NCI-H2227 treated with DMSO at 0.1 percent for 48 hours (cell line): Measurements from ENCODE around the gene GATA5.

Experiments
- DNase-seq: peaks from one replicate; lab custom pipeline; 2025; lab: John Stamatoyannopoulos, UW

Gene GATA5, protein sequence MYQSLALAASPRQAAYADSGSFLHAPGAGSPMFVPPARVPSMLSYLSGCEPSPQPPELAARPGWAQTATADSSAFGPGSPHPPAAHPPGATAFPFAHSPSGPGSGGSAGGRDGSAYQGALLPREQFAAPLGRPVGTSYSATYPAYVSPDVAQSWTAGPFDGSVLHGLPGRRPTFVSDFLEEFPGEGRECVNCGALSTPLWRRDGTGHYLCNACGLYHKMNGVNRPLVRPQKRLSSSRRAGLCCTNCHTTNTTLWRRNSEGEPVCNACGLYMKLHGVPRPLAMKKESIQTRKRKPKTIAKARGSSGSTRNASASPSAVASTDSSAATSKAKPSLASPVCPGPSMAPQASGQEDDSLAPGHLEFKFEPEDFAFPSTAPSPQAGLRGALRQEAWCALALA

DNA sequence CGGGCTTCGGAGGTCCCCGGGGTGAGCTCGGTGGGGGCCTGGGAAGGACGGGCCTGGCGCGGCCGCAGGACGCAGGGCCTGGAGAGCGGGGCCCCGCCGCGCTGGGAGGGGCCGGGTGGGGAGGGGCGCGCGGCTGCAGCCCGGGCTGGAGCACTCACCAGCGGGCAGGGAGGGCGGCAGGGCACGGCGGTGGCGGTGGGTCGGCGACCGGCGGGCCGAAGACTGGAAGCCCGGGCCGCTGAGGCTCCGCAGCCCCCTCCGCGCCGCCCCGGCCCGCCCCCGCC lies at the start of gene GATA5:
Gene GATA5, minus strand, starts transcription at position 224 of the 284 bp plus-strand sequence. CDS start 474 bp downstream, outside the sequence.
- no peak for DNase-seq

DNA sequence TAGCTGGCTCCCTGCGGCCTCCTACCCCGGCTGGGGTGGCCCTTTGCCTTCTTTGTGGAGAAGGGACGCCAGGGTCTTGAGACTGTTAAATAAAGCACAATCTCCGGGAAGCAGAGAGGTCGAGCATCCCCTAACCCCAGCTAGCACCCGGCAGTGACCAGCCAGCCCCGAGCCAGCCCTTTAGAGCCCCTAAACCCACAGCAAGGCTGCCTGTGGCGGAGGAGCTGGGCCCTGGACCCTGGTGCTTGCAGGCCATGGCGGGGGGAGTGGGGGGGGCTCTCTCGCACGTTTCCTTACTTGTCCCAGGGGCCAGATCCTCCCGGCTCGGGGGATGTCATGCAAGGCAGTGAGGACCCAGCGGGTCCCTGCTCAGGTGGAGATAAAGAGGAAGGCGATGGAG lies 49.2 kb upstream of the GATA5 start:
- DNase-seq: no peak

DNA sequence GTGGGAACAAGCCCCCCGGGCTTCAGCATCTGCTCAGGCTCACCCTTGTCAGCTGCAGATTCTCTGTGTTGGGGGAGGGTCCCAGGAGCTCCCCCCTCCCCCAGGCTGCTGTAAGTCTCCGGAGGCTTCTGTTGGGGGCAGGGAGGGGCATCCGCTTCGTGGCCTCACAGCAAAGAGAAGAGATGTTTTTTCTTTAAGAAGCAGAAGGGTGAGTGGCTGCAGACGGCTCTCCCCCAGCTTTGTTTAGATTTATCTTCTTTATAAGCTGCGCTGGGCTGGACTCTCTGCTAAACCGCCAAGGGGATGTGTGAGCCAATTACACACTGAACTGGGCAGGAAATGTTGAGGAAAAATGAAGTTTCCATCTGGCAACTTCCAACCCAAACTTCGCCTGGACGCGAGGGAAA lies 48.7 kb upstream of the GATA5 start:
- peak; percentile 10 for DNase-seq

DNA sequence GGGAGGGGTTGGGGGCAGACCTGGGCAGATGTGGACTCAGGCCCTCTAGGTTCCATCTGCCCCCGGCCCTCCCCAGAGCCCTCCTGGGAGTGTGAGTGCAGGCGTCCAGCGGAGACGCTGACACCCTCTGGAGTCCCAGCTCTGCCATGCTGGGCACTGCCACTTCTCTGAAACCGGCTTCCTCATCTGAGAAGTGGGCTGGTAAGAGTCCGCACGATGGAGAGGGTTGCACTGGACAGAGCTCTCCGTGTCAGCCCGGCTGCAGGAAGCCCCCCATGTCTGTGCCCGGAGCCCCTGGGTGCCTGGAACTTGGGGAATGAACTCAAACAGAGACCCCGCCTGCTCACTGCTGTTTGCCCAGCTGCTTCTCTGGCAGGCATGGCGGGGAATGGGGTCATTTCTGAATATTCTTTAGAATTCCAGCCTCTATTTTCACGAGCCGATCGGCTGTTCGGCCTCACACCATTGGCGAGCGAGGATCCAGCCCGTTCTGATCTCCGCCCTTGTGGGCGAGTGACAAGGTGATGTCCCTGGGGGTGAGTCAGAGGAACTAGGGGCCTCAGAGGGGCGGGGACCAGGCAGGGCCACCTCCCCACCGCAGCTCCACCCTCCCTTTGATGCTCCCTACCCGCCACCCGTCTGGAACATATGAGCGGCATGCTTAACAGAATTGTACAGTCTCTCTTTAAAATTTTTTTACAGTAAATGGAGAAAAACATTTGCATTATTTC lies 47.8 kb upstream of the GATA5 start:
- DNase-seq: no peak

DNA sequence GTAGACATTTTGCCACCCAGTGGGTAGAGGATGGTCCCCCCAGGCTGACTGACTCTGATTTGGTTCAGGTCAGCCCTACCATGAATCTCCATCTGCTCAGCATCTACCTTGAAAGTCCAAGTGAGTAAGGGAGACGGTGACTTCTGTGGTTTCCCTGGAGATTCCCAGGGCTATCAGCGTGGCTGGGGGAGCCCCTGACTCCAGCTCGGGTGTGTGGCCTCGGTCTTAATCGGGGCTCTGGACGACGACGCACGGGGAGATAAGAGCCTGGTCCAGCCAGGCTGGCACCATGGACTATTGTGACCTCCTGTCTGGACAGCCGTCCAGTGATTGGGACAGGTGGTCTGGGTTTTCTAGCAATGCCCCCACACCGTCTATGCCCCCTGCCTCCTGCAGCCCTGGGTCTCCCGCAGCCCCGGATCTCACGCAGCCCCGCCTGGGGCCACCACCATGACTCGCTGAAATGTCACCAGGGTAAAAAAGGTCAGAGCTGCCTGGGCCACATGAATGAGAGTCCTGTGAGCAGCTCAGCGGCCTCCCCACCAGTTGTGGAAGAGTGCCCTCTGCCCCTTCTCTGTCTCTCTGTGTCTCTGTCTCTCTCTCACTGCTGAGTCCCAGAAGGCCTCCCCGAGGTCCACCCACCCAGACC lies 47.1 kb upstream of the GATA5 start:
- no peak for DNase-seq

DNA sequence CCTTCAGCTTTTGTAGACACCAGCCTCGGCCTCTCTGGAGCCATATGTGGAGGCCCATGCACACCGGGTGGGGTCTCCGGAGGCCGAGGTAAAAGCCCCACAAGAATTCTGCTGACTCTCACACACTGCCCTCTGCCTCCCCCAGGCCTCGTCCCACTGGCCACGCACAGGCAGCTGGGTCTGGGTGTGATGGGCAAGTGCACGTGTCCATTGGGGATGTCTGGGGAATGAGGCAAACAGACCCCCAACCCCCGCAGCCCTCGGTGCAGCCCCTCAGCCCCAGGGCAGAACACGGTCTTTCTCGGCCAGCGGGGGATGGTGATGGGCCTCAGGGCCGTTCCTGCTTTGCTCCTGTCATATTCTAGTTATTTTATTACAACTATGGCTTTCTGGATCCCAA lies 44.0 kb upstream of the GATA5 start:
- DNase-seq: no peak

DNA sequence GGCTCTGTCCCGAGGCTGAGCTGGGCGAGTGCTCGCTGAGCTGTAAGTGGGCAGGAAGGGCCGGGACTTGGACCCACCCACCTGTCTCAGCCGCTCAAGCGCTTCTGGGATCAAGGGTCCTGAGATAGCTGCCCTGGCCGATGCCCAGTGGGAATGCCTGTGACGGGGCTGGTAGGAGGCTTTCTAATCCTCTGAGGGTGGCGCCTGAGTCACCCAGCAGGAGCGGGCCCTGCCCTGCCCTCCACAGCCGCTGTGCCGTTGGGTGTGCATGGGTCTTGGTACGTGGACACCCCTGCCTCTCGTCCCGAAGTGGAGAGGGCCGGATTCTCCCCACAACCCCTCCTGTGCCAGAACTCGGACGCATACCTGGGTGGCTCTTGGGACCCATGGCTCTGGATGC lies 43.1 kb upstream of the GATA5 start:
- no peak for DNase-seq

DNA sequence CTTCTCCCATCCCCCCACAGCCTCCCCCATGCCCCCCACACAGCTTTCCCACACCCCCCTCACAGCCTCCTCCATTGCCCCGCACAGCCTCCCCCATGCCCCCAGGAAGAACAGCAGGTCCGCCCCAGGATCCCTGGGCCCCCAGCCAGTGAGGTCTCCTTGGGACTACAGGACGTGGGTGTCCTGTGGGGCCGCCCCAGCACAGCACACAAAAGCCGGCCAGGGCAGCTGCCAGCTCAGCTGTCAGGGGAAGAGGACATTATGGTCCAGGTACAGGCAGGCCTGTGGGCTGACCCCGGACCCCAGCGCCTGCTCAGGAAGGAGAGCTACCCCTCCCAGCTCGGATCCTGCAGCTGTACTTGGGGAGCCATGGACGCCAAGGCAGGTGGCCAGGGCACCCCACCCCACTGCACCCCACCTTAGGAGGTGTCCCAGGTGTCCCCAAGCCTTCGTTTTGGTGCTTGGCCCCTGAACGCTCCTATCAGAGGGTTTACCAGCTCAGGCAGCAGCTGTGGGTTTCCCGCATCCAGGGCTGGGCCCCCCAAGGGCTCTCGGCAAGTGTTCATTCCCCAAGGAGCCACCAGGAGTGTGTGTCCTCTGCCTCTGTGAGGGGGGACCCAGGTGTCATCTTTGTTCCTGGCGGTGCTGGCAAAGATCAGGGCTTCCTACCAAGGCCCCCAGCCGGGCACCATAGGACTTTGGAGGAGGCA lies 42.3 kb upstream of the GATA5 start:
- DNase-seq: no peak

DNA sequence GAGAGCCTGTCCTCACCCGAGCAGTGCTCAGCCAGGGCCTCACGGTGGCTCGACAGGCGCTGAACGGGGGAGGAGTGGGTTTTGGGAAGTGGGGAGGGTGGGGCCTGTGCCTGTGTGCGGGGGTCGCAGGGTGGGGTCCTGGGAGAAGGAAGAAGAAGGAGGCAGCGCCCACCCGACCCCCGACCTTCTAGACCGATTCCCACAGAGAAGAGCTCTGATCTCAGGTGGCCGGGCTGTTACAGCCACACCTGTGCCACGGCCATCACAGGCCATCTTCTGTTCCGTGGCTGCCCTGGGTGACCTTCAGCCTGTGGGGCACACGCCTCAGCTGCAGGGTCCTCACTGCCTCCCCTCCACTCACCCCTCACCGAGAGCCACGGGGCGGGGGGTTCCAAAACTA lies 41.4 kb upstream of the GATA5 start:
- DNase-seq: no peak

DNA sequence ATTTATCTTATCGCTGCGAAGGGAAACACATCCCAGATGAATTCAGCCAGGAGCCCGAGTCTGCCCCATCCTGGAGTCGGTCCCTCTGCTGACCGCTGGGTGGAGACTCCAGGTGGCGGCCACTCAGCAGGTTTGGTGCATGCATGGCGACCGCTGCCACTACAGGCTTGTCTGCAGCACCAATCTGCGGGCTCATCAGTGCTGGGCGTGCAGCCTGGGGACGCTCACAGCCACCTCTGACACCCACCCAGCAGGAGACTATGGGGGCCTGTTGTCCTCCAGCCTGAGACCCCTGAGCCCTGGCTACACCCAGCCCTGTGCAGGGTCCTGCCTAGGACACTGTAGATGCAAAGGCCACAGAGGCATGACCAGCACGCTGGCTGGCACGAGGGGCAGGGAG lies 40.5 kb upstream of the GATA5 start:
- no peak for DNase-seq

DNA sequence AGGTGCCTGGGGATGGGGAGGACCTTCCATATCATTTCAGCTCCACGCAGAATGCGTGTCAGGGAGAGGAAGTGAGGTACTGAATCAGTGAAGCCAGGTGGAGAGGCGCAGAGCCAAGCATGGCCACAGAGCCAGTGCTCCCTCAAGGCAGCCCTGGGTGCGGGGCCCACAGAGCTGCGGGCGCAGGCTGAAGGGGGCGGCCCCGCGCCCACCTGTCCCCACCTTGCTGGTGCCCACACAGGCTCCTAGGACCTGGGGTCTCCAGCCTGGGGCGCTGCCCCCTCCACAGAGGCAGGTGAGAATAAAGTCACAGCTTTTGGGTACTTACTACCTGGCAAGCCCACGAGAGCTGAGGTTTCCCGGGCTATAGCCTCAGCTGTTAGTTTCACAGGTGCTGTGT lies 40.0 kb upstream of the GATA5 start:
- no peak for DNase-seq

DNA sequence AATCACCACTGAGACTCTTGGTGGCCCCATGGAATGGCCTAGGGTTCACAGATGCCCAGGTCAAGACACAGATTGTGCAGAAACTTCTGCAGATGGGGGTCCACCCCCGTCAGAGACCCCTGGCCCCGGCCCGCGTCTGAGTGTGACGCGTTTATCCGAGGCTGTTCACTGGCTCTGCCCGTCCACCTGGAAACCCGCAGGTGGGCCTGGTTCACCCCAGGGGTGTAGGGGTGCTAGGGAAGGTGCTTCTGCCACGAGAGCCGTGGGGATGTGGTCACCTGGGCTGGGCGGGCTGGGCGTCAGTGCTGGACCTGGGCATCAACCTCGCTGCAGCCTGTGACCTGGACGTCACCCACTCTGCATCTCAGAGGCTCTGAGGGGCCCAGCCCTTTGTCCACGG lies 39.5 kb upstream of the GATA5 start:
- no peak for DNase-seq

DNA sequence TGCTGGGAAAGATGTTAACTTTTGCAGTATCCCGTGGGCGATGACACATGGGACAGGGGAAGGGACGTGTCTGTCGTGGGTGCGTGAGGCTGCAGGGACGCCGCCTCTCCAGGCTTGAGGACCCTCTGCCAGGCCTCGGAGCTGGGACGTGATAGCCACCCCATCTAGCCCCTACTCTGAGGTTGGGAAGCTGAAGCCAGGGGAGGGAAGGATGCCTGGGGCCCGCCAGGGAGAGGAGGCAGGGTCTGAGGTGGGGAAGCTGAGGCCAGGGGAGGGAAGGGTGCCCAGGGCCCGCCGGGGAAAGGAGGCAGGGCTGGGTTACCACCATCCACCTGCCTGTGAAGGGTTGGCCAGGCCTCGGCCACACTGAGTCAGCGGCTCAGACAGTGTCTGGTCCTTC lies 38.2 kb upstream of the GATA5 start:
- no peak for DNase-seq

DNA sequence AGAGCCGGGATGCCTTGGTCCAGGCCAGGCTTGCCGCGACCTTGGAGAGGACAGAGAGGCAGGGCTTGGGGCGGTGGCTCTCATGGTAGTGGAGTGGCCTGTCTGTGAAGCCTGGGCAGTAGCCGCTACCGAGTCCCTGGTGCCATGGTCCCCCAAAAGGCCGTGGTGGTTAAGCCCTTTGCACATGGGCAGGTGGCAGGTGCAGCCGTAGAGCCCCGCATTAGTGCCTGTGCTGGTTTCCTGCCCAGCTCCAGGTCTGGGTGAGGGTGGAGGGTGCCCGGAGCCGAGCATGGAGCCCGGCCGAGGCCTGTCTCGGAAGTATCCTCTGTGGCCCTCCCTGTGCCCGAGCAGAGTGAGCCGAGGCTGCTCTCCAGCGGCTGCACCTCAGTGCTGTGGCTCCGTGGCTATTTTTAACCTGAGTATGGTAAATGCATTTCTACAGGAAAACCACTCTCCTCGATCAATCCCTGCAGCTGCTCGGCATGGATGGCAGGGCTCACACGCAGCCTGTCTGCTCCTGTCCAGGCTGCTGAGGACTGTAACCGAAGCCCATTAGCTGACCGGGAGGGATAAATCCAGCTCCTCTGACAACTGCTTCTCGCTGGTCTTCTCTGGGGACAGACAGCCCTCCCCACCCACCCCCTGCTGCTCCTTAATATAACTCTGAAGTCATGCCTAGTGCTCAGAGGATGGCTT lies 36.3 kb upstream of the GATA5 start:
- DNase-seq: peak; percentile 39

DNA sequence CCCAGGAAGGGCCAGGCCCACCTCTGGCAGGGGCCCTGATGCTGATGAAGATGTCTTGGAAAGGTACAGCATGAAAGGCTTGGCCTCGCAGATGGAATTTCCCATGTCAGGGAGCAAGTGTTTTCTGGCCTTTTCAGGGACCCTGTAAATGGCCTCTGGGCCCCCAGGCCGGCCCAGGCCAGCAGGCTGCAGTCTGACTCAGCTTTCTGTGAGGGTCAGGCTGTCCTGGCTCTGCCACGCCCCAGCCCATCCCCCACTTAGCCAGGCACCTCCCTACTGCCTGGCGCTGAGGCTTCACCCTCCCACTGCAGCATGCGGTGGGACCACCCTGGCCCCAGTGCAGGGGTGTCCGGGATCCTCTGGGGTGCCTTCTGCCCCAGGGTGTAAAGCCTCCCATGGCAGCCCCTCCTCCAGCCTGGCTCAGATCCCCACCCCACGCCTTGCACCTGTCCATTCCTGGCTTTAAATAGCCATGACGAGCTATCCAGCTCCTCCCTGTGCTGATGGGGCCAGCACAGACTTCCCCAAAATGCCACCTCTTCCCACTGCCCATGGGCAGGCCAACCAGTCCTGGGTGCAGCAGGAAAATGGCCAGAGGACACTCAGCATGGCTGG lies 35.6 kb upstream of the GATA5 start:
- DNase-seq: no peak

DNA sequence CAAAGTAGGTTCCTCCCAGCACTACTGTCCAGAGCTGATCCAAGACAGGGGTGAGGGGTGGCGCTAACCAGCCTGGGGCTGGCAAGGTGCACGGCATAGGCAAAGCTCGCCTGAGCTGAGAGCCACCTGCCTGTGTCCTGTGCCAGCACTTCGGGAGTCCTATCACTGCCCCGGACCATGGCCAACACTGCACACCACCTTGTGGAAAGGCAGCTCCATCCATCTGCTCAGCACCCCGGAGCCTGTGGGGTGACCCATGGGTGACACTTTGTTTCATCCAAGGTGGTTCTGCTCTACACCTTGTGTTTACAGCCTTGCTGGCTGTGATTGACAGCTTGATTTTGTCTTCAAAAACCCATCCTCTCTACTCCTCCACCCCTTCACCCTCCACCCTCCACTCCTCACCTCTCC lies 32.9 kb upstream of the GATA5 start:
- no peak for DNase-seq

DNA sequence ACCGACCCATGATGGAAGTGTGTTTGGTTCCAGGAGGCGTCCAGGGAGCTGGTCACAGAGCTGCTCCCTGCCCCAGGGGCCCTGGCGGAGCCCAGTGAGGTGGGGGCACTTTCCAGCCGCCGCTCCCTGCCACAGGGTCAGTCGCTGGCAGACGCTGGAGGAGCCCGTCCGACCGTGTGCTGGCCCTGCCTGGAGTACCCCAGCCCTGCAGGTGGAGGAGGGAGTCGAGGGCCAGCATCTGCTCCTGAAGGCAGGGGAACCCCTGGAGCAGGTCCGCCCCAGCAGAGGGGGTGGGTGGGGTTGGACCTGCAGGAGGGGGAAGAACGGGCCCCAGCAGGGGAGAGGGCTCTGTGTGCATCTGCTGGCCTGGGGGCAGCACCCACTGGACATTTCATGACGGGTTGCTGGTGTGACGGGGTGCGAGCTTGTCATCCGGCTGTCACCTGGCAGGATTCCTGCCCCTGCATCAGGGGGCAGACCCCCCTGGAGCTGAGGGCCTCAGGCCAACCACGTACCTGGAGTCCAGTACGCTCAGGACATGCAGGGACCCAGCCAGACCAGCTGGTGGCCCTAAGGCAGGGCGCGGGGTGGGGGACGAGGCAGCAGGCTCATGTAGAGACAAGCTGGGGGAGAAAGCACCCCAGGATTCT lies 32.3 kb upstream of the GATA5 start:
- DNase-seq: no peak

DNA sequence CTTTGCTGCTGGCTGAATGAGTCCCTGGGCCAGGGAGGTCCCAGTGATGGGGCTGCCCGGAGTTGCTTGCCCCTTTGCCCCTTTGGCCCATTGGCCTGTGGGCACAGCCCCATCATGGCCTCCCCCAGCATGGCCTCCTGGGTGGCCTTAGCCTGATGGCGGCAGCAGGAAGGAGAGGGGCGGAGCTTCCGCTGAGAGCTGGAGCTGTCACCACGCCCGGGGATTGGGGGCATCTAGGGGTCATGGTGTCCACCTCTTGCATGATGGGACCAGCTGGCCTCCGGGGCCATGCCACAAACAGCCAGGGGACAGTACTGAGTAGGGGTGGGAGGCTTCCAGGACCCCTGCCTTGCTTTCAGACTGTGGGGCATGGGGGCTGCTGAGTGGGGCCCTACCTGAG lies 31.5 kb upstream of the GATA5 start:
- no peak for DNase-seq

DNA sequence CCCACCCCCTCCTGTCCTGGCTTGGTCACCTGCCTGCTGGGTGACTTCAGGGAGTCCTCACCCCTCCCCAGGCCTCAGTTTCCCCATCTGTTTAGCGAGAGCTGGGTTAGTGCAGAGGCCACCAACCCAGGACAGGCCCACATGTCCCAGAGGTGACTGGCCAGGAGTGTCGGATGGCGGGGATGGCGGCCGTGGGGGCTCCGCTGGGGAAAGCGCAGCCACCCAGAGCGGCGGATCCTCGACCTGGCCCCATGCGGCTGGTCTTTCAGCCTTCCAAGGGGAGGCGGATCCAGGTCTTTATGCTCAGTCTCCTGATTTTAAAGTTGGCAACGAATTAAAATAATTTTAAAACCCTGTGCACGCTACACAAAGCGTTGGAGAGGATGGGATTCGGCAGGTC lies 31.0 kb upstream of the GATA5 start:
- no peak for DNase-seq

DNA sequence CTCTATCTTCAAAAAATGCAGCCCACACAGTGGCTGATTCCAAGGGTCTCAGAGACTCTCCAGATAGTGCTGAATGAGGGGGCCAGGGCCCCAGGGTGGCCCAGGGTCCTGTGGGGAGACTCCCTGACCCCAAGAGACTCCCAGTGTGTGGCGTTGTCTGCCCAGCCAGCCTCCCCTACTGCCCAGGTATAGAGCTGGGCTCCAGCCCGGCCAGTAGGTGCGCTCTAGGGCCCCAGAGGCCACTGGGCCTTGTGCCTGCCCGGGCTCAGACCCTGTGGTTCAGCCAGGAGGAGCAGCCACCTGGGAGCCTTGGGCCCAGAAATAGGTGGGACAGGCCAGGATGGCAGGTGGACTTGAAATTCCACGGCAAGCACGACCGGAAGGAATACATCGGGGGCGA lies 30.3 kb upstream of the GATA5 start:
- no peak for DNase-seq
